Stimulated activated CD4-positive, alpha-beta T cell treated with anti-CD3 and anti-CD28 coated beads, Interleukin-12 subunit alpha, Interleukin-12 subunit beta, amount 100 ng/mL, for 24 hours (primary cell): ENCODE results near the gene FLOT1.
"Not testable (repeated sequence)": the region's sequence is repeated elsewhere in the genome, so short reads cannot be mapped to it uniquely, and the experiment has no call there.

Experiments used
- DNase-seq, 2 experiments: peaks; one replicate each; pipeline ENCODE4 v3.0.0-alpha.2; 2020; ENCODE audit warnings: low read depth in 2 of 2

FLOT1 gene

DNA sequence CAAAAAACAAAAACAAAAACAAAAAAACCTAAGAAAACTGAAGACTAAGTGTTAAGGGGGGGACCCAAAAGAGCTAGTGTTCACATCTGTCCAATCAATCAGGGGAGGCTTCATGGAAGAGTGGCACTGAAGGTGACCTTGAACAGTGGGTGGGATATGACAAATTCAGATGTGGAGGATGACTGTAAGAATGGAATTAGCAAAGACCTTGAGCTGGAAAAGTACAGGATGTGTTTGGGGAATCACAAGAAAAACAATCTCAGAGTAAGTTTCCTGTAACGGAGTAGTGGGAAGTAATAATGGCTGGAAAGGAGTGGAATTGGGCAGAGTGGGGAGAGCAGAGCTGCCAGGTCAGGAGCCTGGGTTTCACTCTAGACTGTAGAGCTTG, 4.8 kb upstream of the FLOT1 start:
- no peak for DNase-seq

- peak; percentile 81 to 82 for DNase-seq
Measured at GRCh38 chr6:30744054-30744805, 1.7 kb upstream of the FLOT1 start, which contains the start of gene IER3. TSS of gene IER3 (minus strand) at chr6:30744547. CDS start at chr6:30744518, 29 bp downstream.

DNA sequence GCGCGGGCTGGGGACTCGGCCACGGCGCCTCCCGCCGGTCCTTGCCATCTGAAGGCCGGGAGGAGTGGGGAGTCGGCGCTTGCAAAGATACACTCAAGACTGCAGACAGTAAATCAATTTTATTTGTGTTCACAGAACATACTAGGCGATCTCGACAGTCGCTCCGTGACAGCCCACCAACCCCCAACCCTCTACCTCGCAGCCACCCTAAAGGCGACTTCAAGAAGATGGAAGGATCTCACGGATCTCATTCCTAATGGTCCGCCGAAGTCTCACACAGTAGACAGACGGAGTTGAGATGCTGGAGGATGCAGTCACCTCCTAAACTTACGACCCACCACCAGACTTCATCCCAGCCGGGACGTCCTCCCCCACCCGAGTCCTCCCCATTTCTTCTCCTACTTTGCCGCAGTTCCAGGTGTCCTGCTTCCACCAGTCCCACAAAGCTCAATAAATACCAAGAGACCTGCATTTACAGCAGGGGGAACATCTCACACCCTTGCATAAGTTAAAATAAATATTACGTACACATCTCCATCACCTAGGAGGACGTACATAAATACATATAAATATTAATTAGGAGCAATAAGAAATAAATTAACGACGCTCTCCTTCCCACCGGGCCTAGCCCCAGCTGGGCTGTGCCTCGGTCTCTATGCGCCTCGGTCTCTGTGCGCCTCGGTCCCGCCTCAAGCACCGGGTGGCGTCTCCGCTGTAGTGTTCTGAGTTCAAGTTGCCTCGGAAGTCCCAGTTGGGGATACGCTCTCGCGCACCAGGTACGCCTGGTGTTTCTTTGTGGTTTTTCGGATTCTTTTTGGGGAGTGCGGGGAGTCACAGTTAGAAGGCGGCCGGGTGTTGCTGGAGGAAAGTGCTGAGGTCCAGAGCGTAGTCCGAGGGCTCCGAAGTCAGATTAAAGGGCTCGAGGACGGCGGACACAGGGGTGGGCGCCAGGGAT, 889 bp upstream of the FLOT1 start:
- DNase-seq = peak in 1 of 2 experiments; percentile 48

GRCh38 chr6:30741789-30742315, 635 bp downstream of the FLOT1 start:
- peak in 1 of 2 experiments; percentile 59 for DNase-seq

- DNase-seq = no peak
Measured at GRCh38 chr6:30741063-30741779, 1.3 kb downstream of the FLOT1 start.

- no peak for DNase-seq
Measured at GRCh38 chr6:30740540-30740870, 2.0 kb downstream of the FLOT1 start.

GRCh38 chr6:30738532-30738931, 4.0 kb downstream of the FLOT1 start:
- no peak for DNase-seq

GRCh38 chr6:30735668-30736314, 6.7 kb downstream of the FLOT1 start:
- DNase-seq = no peak

DNA sequence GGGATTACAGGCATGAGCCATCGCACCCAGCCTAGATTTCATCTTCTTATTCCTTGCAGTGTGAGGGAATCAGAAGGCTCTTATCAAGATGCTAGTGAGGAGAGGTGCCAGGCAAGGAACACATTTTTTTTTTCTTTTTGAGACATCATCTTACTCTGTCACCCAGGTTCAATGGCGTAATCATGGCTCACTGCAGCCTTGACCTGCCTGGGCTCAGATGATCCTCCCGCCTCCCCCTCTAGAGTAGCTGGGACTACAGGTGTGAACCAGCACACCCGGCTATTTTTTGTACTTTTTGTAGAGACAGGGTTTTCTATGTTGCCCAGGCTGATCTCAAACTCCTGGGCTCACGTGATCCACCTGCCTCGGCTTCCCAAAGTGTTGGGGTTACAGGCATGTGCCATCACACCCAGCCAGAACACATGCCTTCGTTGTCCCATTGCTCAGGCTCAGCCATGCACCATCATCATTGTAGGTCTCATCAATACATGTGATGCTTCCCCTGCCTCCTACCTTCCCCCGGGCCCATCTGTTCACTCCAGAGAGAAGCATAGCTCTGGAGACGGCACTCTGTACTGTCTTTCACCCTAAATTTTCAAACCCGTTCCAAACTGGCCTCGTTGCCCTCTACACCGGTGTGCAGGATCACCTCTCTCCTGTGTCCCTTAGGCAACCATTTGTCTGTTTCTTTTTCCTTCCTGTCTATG, 10.1 kb downstream of the FLOT1 start:
- DNase-seq = no peak

- peak; percentile 74 to 81 for DNase-seq
Measured at GRCh38 chr6:30730601-30731435, 11.7 kb downstream of the FLOT1 start.

- no peak for DNase-seq
Measured at GRCh38 chr6:30727920-30728553, 14.4 kb downstream of the FLOT1 start.

GRCh38 chr6:30726506-30727413, 15.7 kb downstream of the FLOT1 start:
- no peak for DNase-seq

DNA sequence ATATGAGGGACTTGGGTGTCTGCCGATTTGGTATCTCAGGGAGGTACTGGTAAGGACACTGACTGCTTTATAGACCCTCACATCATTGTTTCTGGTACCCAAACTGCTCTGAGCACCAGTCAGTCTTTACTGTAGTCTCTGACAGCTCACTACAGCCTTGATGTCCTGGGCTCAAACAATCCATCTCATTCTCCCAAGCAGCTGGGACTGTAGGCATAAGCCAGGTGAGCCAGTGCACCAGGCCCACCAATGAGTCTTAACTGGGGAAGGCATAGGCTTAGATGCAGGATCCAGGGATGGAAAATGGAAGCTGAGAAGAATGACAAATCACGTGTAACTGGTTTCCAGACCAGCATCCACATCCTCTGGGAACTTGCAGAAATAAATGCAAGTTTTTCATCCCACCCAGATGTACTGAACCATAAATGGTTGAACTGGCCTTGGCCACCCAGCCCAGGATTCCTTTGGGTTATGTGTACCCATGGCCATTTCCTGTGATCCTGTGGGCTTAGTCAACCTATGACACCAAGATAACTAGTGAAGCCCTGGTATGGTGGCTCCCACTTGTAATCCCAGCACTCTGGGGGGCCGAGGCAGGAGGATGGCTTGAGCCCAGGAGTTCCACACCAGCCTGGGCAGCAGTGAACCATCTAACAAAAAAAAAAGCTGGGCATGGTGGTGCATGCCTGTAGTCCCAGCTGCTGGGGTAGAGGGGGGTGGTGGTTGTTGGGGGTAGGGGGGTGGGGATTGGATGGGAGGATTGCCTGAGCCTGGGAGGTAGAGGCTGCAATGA, 16.6 kb downstream of the FLOT1 start:
- DNase-seq = no peak

DNA sequence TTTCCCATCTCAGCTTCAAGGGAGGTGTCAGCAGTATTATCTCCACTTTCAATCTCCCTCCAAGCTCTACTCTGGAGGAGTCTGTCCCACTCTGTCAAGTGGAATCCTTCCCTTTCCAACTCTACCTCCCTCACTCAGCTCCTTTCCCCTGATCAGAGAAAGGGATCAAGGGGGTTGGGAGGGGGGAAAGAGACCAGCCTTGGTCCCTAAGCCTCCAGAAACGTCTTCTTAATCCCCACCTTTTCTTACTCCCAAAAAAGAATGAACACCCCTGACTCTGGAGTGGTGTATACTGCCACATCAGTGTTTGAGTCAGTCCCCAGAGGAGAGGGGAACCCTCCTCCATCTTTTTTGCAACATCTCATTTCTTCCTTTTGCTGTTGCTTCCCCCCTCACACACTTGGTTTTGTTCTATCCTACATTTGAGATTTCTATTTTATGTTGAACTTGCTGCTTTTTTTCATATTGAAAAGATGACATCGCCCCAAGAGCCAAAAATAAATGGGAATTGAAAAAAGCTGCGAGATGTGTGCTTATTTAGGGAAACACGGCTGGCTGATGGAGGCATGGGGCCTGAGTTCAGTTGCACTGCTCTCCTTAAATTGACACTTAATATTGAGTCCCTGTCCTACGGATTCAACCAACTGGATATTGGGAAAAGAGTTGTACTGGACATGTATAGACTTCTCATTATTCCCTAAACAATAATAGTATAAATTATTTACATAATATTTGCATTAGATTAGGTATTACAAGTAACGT, 17.4 kb downstream of the FLOT1 start:
- DNase-seq = no peak

- not testable (repeated sequence) for DNase-seq
Measured at GRCh38 chr6:30723843-30724741, 18.4 kb downstream of the FLOT1 start.
